CD4-positive, alpha-beta T cell treated with Interleukin-15 for 4 hours (primary cell): ENCODE results near the gene NPLOC4.
"Not testable (repeated sequence)": the region's sequence is repeated elsewhere in the genome, so short reads cannot be mapped to it uniquely, and the experiment has no call there.

Experiments
- DNase-seq: peaks from one replicate; pipeline ENCODE4 v3.0.0-alpha.2; 2020; ENCODE audit warnings: low spot score

The NPLOC4 gene

DNA sequence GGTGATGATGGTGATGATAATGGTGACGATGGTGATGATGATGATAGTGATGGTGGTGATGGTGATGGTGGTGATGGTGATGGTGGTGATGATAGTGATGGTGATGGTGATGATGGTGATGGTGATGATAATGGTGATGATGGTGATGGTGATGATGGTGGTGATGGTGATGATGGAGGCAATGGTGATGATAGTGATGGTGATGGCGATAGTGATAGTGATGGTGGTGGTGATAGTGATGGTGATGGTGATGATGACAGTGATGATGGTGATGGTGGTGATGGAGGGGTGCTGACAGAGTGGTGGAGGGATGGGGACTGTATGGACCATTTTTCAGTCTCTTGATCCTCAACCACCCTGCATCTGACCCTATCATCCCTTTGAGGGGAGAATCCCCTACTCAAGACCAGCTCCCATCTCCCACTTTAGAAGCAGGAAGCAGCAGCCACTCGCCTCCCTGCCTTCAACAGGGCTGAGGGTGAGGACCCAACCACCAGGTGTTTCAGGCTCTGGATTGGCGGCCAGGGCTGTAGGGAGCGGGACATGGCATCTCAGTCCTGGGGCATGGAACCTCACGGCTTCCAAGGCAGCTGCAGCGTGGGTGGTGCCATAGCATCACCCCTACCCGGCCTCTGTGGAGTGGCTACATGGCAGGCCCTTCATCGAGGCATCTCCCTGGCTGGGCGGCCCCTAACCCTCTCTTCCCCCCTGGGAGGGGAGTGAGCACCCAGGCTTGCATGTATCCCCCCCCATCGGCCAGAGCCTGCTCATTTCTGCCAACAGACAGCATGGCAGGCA, 104.2 kb downstream of the NPLOC4 start:
- DNase-seq = no peak

DNA sequence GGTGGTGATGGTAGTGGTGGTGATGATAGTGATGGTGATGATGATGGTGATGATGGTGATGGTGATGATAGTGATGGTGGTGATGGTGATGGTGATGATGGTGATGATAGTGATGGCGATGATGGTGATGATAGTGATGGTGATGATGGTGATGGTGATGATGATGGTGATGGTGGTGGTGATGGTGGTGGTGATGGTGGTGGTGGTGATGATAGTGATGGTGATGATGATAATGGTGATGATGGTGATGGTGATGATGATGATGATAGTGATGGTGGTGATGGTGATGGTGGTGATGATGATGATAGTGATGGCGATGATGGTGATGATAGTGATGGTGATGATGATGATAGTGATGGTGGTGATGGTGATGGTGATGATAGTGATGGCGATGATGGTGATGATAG, 104.9 kb downstream of the NPLOC4 start:
- DNase-seq = not testable (repeated sequence)

- not testable (repeated sequence) for DNase-seq
Observed at GRCh38 chr17:81531013-81531412, 105.9 kb downstream of the NPLOC4 start.

- no peak for DNase-seq
Observed at GRCh38 chr17:81529437-81529803, 107.5 kb downstream of the NPLOC4 start.

GRCh38 chr17:81528651-81529436, 108.1 kb downstream of the NPLOC4 start:
- no peak for DNase-seq

- DNase-seq = no peak
Observed at GRCh38 chr17:81528384-81528650, 108.6 kb downstream of the NPLOC4 start.

DNA sequence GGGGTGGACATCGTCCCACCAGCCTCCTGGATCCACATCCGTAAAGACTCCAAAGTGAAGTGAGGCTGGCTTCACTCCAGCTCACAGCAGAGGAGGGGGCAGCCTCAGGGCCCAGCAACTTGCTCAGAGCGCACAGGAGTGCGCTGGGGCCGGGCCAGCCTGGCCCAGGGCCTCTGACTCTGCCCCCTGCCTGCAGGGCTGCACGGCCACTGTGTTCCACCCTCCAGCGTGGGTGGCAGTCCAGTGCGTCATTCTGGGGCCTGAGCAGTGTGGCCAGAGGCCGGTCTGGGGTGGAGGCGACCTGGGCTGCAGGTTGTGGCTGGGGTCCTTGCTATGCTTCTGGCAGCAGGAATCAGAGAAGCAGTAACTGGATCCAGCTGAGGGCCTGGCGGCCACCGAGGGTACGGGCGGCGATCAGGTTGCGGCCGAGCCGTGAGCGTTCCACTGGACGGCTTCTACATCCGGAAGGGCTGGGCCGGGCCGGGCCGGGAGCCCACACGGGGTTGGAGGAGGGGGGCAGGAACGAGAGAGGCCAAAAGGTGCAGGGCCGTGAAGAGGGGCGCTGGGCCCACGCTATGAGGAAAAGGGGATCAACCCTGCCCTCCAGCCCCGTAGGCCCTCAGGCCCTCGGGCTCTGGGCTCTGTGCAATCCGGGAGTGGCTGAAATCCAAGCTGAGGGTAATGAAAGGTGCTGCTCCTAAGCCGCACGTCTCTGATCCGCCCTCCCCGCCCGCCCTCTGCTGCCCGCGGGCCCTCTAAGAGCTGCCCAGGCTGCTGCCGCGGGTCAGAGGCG, 109.1 kb downstream of the NPLOC4 start, which contains the start of gene FSCN2:
TSS of gene FSCN2 (plus strand) at position 787 of the 793 bp plus-strand sequence. CDS start 155 bp downstream, outside the sequence.
- DNase-seq = no peak

DNA sequence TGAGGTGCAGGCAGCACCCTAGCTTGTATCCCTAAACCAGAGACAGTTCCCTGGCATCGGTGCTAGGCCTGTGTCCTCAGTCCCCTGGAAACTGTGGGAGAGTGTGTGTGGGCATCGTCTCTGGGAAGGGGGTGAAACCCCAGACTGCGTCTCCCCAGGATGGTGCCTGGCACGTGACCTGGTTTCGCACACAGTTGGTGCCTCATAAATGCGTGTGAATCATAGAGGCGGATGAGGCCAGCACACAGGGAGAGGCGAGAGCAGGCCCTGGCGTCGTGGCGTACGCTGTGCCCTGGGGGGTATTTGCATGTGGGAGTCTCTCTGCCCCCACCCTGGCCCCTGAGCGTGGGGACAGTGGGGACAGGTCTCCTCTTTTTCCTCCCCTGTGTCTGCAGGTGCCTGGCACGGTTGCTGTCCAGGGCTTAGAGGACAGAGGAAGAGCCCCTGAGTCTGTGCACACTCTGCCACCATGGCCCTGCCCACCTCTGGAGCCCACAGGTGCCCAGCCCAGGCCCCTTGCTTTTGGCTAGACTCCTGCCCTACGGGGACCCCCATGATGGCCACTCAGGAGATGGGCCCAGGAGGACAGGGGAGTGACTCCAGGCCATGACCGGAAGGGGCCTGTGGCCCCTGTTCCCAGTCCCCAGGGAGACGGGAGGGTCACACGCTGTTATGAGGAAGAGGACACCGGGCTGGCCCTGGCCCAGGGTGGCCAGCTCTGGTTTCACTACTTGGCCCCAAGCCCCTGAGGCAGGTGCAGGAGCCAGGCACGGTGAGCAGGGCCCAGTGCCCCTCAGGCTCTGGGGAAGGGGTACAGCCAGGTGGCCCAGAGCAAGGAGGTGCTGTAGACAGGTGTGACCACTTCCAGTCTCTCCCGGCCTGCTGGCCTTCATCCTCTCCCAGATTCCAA, 110.0 kb downstream of the NPLOC4 start:
- DNase-seq = no peak

DNA sequence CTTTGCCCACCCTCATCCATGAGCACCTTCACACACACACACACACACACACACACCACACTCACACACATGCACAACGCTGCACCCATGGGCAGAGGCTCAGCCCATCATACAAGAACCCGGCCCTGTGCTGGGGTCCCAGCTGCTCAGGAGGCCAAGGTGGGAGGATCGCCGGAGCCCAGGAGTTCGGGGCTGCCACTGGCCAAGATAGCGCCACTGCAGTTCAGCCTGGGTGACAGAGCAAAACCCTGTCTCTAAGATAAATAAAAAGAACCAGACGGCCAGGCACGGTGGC, 112.1 kb downstream of the NPLOC4 start:
- DNase-seq = no peak

- no peak for DNase-seq
Observed at GRCh38 chr17:81524039-81524864, 112.7 kb downstream of the NPLOC4 start.

DNA sequence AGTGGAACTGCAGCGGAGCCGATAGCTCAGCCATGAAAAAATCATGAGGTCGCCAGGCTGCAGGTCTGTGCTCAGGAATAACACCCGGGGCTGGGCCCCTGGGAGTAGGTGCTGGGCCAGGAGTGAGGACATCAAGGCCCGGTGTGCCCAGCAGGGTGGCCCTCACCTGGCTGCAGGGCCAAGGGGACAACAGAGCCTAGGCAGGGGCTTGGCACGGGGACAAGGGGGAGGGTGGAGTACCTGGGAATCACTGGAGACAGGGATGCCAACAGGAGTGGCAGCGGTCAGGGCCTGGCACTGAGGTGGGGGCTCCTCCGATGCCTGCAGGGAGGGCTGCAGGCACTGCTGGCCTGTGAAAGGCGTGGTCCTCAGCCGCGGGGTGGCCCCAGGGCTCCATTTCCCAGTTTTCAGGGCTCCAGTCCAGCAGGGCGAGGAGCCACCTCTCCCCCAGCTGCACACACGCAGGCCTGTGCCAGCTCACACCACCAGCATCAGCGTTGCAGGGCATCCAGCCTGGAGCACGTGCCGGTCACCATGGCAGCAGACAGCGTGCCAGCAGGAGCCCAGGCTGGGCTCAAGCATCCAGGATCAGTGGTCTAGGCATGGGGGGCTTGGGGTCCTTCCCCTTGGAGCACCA, 113.4 kb downstream of the NPLOC4 start:
- no peak for DNase-seq

GRCh38 chr17:81522491-81523401, 114.2 kb downstream of the NPLOC4 start:
- no peak for DNase-seq

- no peak for DNase-seq
Observed at GRCh38 chr17:81520021-81520901, 116.7 kb downstream of the NPLOC4 start.

DNA sequence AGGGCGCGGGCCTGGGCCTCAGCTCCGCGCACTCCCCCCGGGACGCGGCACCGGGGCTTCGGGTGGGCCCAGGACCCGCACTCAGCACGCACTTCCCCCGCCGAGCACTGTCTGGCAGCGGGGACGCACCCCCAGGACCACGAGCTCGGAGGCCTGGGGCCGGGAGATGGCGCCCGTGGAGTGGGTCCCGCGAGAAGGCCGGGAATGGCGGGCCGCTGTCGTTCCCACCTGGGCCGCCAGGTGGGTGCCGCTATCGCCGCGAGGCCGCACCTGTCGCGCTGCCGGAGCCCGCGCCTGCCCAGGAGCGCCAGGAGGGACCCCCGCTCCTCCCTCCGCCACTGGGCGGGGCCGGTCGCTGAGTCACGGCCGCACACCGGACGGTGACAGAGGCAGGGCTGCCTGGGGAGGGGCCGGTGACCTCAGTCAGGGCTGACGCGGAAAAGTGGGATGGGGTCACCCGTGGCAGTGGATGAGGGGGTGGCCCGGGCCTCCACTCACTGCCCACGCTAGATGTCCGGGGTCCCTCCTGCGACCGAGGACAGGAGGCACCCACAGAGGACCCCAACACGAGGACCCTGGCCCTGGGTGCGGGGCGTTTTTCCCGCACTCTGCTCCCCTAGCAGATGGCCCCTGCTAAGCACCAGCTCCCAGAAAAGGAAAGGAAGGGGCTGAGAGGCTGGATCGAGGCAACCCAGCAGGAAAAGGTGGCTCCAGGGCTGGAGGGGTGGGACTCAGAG, 117.5 kb downstream of the NPLOC4 start:
- peak; percentile 79 for DNase-seq

GRCh38 chr17:81518785-81519283, 118.1 kb downstream of the NPLOC4 start:
- DNase-seq = no peak

- DNase-seq = no peak
Observed at GRCh38 chr17:81518113-81518784, 118.7 kb downstream of the NPLOC4 start.
